HG03066 (cell line): ENCODE measurements around the gene GMEB1.
"Not testable (repeated sequence)": the region's sequence is repeated elsewhere in the genome, so short reads cannot be mapped to it uniquely, and the experiment has no call there.

ENCODE experiments used
- ATAC-seq: cut with Tn5 transposase; IDR thresholded peaks from one replicate; pipeline ENCODE4 v1.9.1; 2021; ENCODE audit warnings: low read depth; ENCODE audit not compliant: unreplicated experiment

GMEB1 gene

GRCh38 chr1:28668191-28668955, at the start of gene GMEB1:
TSS of gene GMEB1 (plus strand) at chr1:28668784. CDS start at chr1:28683613, 14,829 bp downstream.
- ATAC-seq, result peak; percentile 62

DNA sequence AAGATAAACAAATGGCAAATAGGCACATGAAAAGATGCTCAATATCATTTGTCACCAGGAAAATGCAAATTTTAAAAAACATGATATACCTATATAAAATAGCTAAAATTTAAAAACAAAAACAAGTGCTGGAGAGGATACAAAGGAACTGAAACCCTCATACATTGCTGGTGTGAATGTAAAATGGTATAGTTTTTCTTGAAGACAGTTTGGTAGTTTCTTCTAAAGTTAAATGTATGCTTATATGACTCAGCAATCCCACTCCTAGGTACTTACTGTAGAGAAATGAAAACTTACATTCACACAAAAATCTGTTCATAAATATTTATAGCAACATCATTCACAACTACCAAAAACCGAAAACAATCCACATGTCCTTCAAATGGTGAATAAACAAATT, 36.9 kb upstream of the GMEB1 start:
- ATAC-seq, result no peak

- ATAC-seq, result no peak
These were observed 36.0 kb upstream of the GMEB1 start for GRCh38 chr1:28632560-28632959.

DNA sequence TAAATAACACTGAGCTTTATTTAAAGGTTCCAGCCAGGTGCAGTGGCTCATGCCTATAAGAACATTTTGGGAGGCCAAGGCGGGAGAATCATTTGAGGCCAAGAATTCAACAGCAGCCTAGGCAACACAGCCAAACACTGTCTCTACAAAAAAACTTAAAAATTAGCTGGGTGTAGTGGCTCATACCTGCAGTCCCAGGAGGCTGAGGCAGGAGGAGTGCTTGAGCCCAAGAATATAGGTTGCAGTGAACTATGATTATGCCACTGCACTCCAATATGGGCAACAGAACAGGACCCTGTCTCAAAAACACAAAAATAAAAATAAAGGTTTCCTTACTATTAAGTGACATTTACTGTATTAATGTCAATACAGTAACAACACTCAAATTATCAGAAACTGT, 27.8 kb upstream of the GMEB1 start:
- no peak for ATAC-seq

GRCh38 chr1:28642056-28642846, 26.3 kb upstream of the GMEB1 start:
- ATAC-seq, result peak; percentile 17

- peak; percentile 78 for ATAC-seq
These were observed 25.5 kb upstream of the GMEB1 start, which contains the start of gene TAF12 for GRCh38 chr1:28642847-28643635. TSS of gene TAF12 (minus strand) at chr1:28643067. CDS start at chr1:28622081, 20,986 bp downstream.

GRCh38 chr1:28644494-28644893, 24.1 kb upstream of the GMEB1 start:
- no peak for ATAC-seq

GRCh38 chr1:28645406-28645805, 23.2 kb upstream of the GMEB1 start:
- not testable (repeated sequence) for ATAC-seq

GRCh38 chr1:28646040-28646439, 22.5 kb upstream of the GMEB1 start:
- no peak for ATAC-seq

DNA sequence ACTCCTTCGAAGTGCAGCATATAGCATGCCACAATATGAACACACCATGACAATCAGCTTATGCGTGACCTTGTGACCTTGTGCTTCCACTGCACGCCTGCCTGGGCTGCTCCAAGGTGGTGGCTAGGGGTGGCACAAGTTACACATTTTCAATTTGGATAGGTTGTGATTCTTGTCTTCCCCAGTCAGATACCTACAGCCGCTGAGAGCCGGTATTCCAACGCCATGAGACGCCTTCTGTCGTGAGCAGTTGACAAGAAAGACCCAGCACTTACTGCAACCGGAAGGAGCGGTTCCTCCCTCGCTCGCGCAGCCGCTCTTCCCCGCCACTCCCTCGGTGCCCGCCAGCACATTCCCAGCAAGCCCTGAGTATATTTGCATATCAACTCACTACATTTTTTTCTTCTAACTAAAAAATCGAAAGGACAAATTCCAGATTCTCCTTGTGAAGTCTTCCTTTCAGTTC, 20.5 kb upstream of the GMEB1 start:
- peak; percentile 65 for ATAC-seq

DNA sequence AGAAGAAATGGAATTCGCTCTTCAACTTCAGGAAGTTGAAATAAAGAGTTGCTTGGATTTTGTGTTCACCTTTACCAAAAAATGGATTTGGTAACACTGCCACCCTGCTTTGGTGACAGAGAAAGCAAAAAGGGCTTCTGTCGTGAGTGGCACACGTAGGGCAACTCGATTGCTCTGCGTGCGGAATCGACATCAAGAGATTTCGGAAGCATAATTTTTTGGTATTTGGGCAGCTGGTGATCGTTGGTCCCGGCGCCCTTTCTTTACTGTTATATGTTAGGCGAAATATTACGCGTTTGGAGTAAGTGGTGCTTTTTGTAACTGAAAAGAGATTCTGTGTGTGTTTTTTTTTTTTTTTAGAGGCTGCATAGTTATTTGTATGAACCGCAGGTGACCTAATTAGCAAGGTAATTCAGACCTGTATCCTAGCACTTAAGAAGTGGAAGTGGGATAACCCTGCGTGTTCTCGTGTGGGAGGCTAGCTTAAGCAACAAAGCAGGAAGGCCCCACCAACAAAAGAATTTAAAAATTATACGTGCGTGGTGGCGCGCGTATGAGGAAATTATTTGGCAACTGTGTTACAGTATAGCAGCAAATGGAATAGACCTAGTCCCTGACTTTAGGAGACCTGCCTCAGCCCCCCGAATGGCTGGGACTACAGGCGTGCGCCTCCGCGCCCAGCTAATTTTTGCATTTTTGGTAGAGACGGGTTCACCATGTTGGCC, 19.9 kb upstream of the GMEB1 start, which contains the start of gene RNU11:
RNU11 (plus strand) TSS at position 127 of the 725 bp plus-strand sequence.
- peak; percentile 59 for ATAC-seq

DNA sequence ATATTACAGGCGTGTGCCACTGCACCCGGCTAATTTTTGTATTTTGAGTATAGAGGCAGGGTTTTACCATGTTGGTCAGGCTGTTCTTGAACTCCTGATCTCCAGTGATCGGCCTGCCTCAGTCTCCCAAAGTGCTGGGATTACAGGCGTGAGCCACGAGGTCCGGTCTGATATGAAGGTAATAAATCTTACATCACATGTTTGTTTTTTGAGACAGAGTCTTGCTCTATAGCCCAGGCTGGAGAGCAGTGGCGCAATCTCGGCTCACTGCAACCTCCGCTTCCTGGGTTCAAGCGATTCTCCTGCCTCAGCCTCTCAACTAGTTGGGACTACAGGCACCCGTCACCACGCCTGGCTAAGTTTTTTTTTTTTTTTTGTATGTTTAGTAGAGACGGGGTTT, 15.5 kb upstream of the GMEB1 start:
- not testable (repeated sequence) for ATAC-seq

- not testable (repeated sequence) for ATAC-seq
These were observed 14.7 kb upstream of the GMEB1 start for GRCh38 chr1:28653870-28654269.

GRCh38 chr1:28655448-28656311, 12.9 kb upstream of the GMEB1 start:
- not testable (repeated sequence) for ATAC-seq

DNA sequence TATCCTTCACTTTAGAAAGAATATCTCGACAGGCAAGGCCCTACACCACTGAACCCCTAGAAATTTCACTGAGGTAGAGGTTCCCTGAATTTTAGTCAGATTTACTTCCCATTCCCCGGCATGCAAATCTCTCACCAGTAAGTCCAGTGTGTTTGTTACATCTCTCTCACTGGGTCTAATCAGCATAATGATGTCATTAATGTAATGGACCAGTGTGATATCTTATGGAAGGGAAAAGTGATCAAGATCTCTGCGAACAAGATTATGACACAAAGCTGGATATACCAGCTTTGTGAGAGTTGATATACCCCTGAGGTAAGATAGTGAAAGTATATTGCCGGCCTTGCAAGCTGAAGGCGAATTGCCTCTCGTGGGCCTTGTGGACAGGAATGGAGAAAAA, 12.2 kb upstream of the GMEB1 start:
- no peak for ATAC-seq

DNA sequence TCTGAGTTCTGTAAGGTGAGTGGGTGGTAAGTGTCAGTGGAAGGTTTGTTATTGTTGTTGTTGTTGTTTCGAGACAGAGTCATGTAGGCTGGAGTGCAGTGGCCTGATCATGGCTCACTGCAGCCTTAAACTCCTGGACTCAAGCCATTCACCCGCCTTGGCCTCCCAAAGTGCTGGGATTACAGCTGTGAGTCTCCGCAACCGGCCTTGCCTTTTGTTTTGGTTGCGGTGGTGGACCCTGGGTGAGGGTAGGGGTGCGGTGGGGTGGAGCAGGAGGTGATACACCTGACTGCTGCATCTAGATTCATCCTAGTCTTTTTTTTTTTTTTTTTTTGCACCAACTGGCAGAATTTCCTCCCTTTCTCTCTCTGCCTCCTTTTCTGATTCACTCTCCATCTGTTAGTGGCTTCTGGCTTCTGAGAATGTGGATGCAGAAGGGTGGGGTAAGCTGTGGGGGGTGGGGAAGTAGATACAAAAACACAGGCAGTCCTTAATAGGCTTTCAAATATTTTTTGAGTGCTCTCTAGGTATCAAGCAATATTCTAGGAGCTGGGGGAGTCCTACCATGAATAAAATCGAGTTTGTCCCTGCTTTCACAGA, 4.6 kb upstream of the GMEB1 start:
- no peak for ATAC-seq

DNA sequence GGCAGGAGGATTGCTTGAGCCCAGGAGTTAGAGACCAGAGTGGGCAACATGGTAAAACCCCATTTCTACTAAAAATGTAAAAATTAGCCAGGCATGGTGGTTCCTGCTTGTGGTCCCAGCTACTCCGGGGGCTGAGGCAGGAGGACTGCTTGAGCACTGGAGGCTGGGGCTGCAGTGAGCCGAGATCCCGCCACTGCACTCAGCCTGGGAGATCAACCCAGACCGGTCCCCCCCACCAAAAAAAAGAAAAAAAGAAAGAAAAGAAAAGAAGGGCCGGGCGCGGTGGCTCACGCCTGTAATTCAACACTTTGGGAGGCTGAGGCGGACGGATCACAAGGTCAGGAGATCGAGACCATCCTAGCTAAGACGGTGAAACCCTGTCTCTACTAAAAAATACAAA, 1.8 kb upstream of the GMEB1 start:
- no peak for ATAC-seq

- peak; percentile 38 for ATAC-seq
These were observed 556 bp downstream of the GMEB1 start for GRCh38 chr1:28668956-28669723.
